Measurements from ENCODE around the gene DMXL2.

The DMXL2 gene

DNA sequence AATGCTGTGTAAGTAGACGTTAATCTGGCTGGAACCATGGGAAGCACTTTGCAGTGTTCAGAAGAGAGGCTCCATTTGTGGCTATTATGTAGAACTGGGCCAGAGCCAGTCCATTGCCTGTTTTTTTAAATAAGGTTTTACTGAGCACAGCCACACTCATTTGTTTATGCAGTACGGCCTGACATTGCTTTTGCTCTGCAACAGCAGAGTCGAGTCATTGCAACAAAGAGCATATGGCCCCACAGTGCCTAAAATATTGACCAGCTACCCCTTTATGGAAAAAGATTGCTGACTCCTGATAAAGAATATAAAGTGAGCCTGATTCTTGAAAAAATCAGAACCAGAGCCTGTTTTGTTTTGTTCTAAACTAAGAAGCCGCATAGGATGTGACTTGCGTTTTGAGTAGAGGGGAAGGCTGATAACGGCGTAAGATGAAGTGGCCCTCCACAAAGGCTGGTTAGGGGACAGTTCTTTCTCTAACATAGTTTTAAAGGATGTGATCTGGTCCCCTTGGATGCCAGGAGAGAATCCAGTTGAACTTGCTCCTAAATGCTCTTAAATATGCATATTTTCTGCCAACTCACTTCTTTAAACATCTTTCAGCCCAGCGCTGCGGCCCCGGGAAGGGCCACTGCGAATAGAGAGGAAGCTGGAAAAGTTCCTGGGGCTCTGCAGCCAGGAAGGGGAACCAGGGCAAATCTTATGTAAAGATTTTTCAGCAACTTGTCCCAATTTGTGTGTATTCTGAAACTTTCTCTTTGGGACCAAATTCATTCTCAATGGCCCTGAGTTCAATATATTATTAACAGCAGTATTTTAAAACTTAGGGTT, 216.7 kb downstream of the DMXL2 start:
- peak; percentile 22 for DNase-seq (ENCODE audit: low spot score)

DNA sequence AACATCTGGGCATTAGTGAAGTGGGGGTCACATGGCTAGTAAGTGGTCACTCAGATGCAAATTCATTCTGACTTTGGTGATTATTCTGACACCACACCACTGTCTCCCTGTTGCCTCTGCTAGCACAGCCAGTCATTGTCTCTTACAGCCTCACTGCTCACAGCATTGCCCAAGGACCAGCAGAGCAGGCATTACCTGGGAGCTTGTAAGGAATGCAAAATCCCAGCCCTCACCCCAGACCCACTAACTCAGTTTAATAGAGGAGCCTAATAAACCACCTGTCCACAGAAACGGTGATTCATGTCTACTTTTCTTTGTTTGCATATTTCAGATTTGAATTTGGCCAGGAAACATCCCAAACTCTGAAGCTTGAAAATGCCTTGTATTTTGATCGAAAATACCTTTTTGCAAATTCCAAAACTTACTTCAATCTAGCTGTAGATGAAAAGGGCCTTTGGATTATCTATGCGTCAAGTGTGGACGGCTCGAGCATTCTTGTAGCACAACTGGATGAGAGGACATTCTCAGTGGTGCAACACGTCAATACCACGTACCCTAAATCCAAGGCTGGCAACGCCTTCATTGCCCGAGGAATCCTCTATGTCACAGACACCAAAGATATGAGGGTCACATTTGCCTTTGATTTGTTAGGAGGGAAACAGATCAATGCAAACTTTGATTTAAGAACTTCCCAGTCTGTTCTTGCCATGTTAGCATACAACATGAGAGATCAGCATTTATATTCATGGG, 218.4 kb downstream of the DMXL2 start:
- peak; percentile 40 for DNase-seq (ENCODE audit: low spot score)

DNA sequence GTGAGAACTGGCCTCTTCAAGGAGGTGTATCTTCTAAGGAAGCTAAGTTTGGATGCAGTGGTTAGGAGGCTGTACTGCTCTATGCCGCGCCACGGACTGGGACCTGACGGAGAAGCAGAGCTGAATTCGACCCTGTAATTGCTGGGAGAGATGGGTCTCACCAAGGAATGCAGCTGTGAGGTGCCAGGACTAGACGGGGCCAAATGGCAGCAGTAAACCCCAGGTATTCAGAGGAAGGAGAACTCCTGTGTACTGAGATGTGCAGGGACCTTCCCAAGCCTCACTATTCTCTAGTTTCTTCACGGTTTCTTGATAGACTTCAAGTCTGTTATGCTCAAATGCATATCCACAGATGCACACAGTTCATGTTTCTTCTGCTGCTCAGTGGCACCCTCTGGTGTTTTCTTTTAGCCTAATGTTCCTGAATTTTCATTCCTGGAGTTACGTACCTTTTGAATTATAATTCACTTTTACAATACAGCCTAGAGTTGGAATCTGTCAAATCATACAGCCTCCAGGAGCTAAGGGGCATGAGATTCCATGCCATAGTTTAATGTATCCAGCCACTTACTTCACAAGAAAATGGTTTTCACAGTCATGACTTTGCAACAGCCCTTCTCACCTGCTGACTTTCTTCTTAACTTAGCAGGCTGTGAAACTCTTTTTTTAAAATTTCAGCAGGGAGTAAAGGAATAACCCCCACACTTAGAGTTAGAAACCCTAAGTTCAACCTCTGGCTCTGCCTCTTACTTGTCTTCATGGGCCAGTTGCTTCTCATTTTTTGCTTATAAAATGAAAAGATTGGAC, 219.3 kb downstream of the DMXL2 start:
- peak; percentile 39 for DNase-seq (ENCODE audit: low spot score)

DNA sequence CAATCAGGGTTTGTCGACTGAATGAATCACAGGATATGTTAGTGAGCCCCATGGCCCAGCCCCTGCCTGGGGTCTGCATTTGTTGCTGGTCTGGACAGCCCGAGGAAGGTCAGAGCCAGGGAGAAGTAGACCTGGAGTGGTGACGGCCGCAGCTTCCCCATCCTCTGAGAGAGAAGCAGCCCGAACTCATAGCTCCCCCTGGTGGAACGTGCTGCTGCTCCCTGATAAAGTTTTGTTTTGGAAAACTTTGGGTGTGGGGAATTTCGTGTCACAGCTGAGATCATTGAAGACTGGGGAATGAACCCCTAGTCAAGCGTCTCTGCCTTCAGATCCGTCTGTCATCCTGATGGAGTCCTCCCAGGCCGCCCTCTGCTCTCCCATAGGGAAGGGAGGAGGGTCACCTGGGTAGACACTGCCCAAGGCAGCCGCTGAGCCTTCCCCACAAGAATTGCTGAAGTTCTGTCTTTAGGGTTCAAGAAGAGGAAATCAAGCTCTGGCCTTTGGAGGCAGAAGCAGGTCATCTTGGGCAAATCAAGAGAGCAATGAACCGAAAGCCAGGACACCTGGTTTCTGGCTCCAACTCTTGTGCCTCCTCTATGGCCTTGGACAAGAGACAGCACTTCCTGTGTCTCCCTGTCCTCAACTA, 220.6 kb downstream of the DMXL2 start:
- DNase-seq (ENCODE audit: low spot score) = peak; percentile 66

DNA sequence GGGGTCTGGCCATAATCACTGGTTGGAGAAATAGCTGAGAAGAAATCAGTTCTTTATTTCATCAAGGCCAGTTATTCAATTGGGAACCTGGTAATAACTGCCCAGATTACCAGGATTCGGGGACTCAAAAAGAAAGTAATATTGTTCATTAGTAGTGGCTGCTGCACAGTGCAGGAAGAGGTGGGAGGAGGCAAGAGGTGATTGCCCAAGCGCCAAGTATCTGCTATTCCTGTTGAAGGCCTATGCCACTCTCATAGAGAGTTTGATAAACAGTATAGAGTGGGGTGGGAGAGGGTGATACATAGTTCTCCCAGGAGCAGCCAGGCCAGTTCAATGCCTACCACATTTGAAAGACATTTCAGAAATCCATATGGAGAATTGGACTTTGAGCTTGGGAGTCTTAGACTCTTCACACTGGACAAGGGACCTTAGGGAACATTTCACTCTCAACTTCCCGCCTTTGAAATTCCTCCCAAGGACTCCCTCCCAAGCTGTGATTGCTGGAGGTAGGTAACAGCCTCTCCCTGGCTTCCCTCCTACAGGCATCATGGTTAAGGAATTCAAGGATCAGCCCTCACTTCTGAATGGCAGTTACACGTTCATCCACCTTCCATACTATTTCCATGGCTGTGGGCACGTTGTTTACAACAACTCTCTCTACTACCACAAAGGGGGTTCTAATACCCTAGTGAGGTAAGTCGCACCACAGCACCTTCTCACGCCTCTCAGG, 221.4 kb downstream of the DMXL2 start:
- DNase-seq (ENCODE audit: low spot score) = no peak

DNA sequence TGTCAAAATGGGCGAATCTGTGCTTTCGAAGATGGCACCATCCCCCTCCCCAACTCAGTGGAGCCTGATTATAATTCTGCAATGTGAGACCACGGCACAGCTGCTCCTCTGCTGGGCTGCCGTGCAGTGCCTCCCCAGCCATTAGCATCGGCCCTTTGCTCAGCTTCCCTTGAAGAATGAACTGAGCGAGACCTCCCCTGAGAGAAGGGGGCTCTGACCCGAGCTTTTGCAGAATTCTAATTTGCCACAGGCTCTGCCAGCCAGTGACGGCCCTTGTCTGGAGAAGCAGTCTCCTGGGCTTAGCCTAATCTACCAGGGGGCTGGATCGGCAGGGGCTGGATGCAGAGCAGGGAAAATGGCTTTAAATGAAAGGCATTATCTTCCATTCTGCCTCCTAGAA, 223.9 kb downstream of the DMXL2 start:
- no peak for DNase-seq (ENCODE audit: low spot score)

Measured in ecto neural progenitor cell (in vitro differentiated cells).